ENCODE results near the gene MGARP.
"Not testable (repeated sequence)": the region's sequence is repeated elsewhere in the genome, so short reads cannot be mapped to it uniquely, and the experiment has no call there.

MGARP gene

GRCh38 chr4:139295206-139295941 is 15.3 kb upstream of the MGARP start:
- DNase-seq, result peak; percentile 83

DNA sequence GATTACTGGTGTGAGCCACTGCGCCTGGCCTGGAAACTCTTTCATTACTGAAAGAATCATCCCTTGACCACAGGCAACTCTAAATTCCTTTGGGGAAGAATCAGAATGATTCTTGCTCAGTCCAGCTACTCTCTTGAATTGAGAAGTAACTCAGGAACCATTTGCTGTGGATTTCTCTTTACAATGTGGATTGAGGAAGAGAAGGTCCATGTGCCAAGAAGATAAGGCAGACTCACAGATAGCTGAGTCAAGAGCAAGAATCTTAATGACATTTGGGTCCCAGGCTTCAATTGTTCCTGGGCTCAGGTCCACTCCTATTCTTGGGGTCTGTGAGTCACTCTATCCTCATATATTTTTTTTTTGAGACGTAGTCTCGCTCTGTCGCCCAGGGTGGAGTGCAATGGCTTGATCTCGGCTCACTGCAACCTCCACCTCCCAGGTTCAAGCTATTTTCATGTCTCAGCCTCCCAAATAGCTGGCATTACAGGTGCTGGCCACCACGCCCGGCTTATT is 6.2 kb upstream of the MGARP start:
- DNase-seq, result no peak

- no peak for DNase-seq
Measured at GRCh38 chr4:139282721-139283075, 2.7 kb upstream of the MGARP start.

DNA sequence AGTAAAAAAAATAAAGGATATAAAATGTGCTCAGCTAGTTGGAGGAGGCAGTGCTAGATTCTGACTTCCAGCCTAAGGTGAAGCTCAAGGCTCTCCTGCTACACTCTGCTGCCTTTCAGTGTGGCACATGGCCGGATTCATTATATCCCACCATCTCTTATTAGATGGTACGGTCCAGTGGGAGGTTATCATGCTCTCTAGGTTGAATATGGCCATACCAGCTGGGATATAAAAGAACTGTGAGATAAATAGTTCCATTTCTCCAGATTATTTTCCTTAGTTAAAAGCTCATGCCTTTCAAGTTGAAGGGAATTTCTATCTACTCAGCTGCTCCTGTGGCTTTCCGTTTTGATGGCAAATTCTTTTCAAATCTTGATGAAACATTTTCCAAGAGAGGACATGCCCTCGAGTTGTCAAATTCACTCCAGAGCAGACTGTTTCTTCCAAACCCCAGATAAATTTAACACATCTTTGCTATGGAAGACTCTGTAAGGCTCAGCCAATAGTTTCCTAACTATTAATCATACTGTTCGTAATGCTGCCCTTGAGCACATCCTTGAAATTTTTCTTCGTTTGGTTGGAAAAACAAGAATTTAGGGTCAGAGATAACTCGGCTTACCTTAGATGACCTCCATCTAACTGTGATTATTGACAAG is 2.2 kb upstream of the MGARP start:
- no peak for DNase-seq

GRCh38 chr4:139278912-139279759 is 889 bp downstream of the MGARP start:
- no peak for DNase-seq

DNA sequence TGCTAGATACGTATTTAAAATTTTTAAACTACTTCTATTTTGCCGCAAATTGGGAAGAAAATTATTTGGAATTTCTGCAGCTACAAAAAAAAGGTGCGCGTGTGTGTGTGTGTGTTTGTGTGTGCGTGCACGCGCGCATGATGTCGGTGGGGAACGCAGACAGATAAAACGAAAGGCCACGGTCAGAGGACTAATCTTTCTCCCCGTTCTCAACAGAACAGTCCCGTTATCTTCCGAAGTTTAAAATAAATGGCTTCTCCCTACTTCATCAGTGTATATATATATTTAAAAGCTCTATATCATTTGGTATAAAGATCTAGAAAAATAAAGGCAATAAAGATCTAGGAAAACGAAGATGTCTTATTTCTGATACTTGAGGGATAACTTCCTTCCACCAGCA is 1.5 kb downstream of the MGARP start:
- DNase-seq, result no peak

DNA sequence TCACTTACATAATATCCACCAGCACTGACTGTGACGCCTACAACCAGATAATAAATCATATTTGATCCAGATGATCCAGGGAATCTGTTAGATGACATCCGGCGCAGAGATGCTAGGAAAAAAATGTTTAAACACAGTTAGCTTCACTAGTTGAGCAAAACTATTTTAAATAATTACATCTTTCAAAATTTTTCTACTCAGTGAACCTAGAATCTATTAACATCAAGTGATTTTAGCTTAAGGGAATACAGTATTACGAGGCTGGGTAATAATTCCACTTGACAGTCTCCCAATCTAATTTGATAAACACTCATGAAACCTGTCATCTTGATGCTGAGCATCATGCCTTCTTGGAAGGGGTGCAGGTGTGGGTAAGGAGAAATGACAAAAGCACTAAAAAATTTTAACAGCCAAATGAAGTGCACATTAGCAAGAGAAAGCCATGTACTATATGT is 4.7 kb downstream of the MGARP start:
- no peak for DNase-seq

GRCh38 chr4:139274790-139275189 is 5.2 kb downstream of the MGARP start:
- no peak for DNase-seq

DNA sequence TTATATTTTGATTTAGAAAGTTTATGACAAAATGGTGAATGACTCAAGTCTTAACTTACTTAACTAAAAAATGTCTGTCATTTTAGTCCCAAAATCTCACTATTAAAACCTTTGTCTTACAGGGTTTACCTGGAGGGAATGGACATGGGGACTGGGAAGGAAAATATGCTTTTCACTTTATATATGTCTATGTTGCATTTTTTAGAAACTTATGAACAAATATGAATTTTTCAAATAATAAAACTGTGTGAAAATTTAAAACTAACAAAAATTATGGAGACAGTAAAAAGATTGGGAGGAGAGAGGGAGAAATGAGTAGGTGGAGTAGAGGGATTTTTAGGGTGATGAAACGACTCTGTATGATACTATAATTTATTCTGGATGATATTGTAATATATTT is 6.2 kb downstream of the MGARP start:
- no peak for DNase-seq

DNA sequence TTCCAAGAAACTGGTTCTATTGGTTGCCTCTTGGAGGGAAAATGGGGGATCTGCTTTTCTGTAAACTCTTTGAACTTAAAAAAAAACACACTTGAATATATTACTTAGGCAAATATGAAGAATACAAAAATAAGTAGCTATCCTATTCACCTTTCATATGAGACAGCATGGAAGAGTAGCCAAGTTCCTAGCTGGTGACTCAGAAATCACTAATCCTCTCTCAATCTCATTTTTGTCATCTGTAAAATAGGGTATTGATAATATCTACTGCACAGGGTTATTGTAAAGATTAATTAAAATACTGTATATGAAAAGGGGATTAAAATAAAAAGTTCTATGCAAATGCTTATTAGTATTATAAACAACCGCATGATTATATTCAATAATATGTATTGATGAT is 12.7 kb downstream of the MGARP start:
- no peak for DNase-seq

GRCh38 chr4:139266583-139267257 is 13.3 kb downstream of the MGARP start:
- DNase-seq, result no peak

GRCh38 chr4:139266208-139266582 is 13.8 kb downstream of the MGARP start:
- no peak for DNase-seq

- no peak for DNase-seq
Measured at GRCh38 chr4:139265654-139266053, 14.4 kb downstream of the MGARP start.

- no peak for DNase-seq
Measured at GRCh38 chr4:139256349-139256748, 23.7 kb downstream of the MGARP start.

- DNase-seq, result not testable (repeated sequence)
Measured at GRCh38 chr4:139255581-139255980, 24.4 kb downstream of the MGARP start.

DNA sequence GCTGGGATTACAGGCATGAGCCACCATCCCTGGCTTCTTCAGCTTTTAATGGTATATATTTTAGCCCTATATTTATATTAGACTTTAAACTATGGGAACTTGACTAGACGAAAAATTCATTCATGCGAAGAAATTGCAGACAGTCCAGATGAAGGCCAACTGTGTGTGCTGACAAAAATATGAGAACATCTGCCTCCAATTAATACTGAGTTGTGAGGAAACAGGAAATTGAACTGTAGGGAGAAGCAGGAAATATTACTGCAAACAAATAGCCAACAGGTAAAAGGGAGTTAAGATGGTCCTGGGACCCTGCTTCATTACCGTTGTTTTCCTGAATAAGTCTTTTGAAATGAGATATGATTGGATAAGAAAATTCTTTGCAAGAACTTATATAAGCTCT is 26.3 kb downstream of the MGARP start:
- no peak for DNase-seq

DNA sequence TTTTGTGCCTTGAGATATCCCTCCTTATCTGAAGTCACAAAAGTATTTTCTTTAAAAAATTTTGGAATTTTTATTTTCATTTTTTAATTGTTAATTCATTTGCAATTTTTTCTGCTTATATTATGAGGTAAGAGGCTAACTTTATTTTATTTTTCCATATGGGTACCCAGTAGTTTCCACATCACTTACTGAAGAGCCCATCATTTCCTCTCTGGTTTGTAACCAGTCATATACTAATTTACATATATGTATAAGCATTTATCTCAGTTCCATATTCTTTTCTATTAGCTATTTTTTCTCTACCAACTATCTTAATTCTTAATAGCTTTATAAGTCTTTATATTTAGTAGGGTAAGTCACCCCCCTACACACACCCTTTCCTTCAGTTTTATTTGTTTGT is 27.0 kb downstream of the MGARP start:
- DNase-seq, result no peak

DNA sequence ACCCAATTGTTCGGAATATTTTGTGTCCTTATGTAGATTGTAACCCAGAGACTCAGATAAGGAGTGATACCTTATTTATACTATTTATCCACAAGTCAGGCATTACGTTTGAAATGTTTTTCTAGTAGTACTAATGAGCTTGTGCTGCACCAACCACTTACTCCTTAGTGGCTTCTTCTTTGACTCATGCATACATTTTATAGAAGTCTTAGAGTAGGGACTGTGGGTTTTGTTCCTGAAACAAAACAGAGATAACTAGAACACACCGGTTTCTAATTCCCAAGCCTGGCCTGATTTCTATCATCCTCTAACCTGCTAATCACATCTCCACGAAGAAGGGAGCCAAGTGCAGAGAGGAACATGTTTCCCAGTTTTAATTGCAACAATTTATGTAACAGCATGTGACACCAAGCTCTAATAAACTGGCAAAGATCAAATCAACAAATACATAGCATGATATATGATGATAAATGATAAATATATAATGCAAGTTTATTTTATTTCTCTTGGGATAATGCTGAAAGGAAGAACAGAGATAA is 32.3 kb downstream of the MGARP start:
- DNase-seq, result no peak

GRCh38 chr4:139247241-139247640 is 32.8 kb downstream of the MGARP start:
- DNase-seq, result no peak

GRCh38 chr4:139246166-139246565 is 33.9 kb downstream of the MGARP start:
- no peak for DNase-seq

- no peak for DNase-seq
Measured at GRCh38 chr4:139245590-139245989, 34.4 kb downstream of the MGARP start.

GRCh38 chr4:139243448-139244365 is 36.3 kb downstream of the MGARP start:
- DNase-seq, result no peak

Data from DMS79 treated with DMSO at 0.1 percent for 48 hours (cell line).